HL-60 (cell line): Measurements from ENCODE around the gene METTL15.

Experiments used
- DNase-seq, 2 experiments: peaks; one replicate each; pipeline ENCODE4 v3.0.0-alpha.2; 2010 to 2020; ENCODE audit warnings: low read depth in 1 of 2, low spot score in 1 of 2
- H3K27ac ChIP-seq: fragments of 250-450 bp; sonication (Bioruptor Pico); replicated peaks from 2 replicates; pipeline ENCODE4 v1.5.1; 2020; ENCODE audit warnings: mild to moderate bottlenecking, moderate library complexity
- H3K27me3 ChIP-seq: fragments of 250-450 bp; sonication (Bioruptor Pico); 2 replicates; pipeline ENCODE4 v1.5.1; 2021; ENCODE audit warnings: mild to moderate bottlenecking, moderate library complexity; ENCODE audit not compliant: insufficient read depth, poor library complexity, severe bottlenecking
- H3K4me3 ChIP-seq: replicated peaks from 2 replicates; pipeline ENCODE4 v1.5.1; 2011; ENCODE audit warnings: mild to moderate bottlenecking, control low read depth, low read length; ENCODE audit not compliant: insufficient read depth
- CTCF ChIP-seq: IDR thresholded peaks from one replicate; pipeline ENCODE4 v1.5.1; 2011; ENCODE audit warnings: low read length, control low read depth, inconsistent platforms; ENCODE audit not compliant: insufficient read depth
- GABPA ChIP-seq: IDR thresholded peaks from 2 replicates; pipeline ENCODE4 v1.6.1; 2012; ENCODE audit warnings: low read depth
- POLR2AphosphoS5 ChIP-seq: IDR thresholded peaks from 2 replicates; pipeline ENCODE4 v1.6.1; 2012; ENCODE audit warnings: low read depth
- SPI1 ChIP-seq: IDR thresholded peaks from 2 replicates; pipeline ENCODE4 v1.6.1; 2012; ENCODE audit warnings: low read depth, mild to moderate bottlenecking, borderline replicate concordance
- TF ChIP-seq, protein P1 (sequence below): IDR thresholded peaks from 2 replicates; pipeline ENCODE4 v1.6.1; 2012; ENCODE audit warnings: low read depth; ENCODE audit not compliant: insufficient replicate concordance

The METTL15 gene

DNA sequence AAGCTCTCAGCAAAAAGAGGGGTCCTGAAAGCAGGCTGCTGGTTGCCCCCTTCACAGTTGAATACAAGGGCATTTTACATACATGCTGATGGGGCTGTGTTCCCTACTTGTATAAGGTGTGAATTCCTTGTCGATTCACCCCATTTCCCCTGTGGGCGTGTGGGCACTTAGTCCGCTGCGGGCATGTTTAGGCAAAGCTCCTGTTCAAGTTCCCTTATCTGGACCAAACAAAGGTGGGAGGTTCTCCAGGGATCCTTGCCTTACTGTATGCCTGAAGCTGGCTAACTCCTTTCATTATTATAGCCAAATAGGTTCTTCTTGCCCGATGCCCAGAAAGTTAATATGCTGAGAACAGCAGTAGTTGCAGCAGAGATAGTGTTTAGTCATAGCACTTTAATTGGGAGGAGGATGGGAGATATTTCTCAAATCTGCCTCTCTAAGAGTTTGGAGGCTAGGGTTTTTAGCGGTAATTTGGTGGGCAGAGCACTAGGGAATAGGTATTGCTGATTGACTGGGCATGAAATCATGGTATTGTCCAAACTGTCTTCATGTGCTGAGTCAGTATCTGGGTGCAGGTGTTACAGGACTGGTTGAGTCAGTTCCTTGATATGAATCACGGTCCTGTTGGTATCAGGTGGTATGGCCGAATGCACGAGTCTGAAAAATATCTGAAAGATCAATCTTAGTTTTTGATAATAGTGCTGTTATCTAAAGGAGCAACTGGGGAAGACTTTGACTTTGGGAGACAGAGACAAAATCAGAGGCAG lies 32.7 kb downstream of the METTL15 start:
- H3K27ac ChIP-seq, result no peak overlapping the region
- no peak overlapping the region for H3K4me3 ChIP-seq
- H3K27me3 ChIP-seq, result no peaks in the 10 kb centered on the region
- TF ChIP-seq SPI1, result no peak
- no peak for DNase-seq

- Histone ChIP-seq H3K27me3 (no peaks in the 10 kb centered on the region), H3K4me3 (no peak overlapping the region), H3K27ac (no peak overlapping the region)
- TF ChIP-seq CTCF (no peak), POLR2AphosphoS5 (no peak), GABPA (no peak), SPI1 (no peak)
- DNase-seq, result no peak
These were observed 34.5 kb downstream of the METTL15 start for GRCh38 chr11:28142724-28143123.

DNA sequence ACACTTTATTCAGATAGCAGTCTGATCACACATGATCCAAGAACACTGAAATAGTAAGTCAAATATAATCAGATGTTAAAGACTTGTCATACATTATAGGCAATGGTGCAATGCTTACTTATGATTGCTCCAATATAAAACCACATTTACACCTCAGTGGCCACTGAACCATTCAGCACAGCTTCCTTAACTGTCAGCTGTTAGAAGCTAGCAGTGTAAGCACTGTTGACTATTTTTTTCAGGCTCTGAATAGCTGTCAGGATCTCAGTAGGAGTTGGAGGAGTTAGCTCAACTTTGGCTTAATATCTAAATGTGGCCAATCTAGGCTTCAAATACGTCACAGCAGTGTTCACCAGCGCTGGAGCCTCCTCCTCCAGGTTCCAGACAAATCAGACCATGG lies 36.6 kb downstream of the METTL15 start:
- Histone ChIP-seq H3K27me3 (no peaks in the 10 kb centered on the region), H3K27ac (no peak overlapping the region), H3K4me3 (no peak overlapping the region)
- DNase-seq, result peak in 1 of 2 experiments; percentile 7
- TF ChIP-seq POLR2AphosphoS5 (no peak), CTCF (no peak), SPI1 (no peak), GABPA (no peak)
- TF ChIP-seq, protein P1, sequence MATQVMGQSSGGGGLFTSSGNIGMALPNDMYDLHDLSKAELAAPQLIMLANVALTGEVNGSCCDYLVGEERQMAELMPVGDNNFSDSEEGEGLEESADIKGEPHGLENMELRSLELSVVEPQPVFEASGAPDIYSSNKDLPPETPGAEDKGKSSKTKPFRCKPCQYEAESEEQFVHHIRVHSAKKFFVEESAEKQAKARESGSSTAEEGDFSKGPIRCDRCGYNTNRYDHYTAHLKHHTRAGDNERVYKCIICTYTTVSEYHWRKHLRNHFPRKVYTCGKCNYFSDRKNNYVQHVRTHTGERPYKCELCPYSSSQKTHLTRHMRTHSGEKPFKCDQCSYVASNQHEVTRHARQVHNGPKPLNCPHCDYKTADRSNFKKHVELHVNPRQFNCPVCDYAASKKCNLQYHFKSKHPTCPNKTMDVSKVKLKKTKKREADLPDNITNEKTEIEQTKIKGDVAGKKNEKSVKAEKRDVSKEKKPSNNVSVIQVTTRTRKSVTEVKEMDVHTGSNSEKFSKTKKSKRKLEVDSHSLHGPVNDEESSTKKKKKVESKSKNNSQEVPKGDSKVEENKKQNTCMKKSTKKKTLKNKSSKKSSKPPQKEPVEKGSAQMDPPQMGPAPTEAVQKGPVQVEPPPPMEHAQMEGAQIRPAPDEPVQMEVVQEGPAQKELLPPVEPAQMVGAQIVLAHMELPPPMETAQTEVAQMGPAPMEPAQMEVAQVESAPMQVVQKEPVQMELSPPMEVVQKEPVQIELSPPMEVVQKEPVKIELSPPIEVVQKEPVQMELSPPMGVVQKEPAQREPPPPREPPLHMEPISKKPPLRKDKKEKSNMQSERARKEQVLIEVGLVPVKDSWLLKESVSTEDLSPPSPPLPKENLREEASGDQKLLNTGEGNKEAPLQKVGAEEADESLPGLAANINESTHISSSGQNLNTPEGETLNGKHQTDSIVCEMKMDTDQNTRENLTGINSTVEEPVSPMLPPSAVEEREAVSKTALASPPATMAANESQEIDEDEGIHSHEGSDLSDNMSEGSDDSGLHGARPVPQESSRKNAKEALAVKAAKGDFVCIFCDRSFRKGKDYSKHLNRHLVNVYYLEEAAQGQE, result no peak

DNA sequence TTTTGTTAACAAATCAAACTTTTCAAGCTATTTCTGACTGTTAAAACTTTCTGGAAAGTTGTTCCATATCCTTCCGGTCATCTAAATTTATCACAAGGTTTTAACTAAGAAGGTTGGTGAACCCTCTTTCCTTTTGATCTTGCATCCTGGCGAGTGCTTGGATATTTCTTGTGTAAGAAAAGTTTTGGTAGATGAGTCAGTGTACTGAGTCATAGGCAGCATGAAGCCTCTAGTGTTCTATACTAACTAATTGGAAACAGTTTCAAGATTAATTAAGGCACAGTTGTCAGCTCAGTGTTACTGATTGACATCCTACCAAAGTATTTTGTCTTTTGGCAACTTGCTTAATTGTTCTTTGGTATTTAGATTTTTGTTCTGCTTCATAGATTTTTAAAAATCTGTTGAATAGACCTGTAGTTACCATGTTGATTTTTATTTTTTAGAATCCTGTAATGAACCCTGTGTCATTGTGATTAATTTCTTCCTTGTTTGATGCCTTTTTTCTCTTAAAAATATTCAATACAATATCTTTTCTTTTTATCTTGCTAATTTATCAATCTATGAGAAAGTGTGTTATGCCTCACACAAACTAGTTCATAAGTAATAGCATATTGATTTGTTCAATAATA lies 38.0 kb downstream of the METTL15 start:
- Histone ChIP-seq H3K27me3 (no peaks in the 10 kb centered on the region), H3K4me3 (no peak overlapping the region), H3K27ac (no peak overlapping the region)
- peak in 1 of 2 experiments; percentile 14 for DNase-seq
- no peak for TF ChIP-seq CTCF
- no peak for TF ChIP-seq POLR2AphosphoS5
- TF ChIP-seq, protein P1, result no peak
- no peak for TF ChIP-seq GABPA
- no peak for TF ChIP-seq SPI1
